GM12878 (cell line): ENCODE results near the gene PTPN14.

ENCODE experiments used
- BHLHE40 ChIP-seq, 2 experiments: fragments of 450-650 bp in 1 of 2; IDR thresholded peaks; 2 replicates each; pipeline ENCODE4 v1.6.1; 2011 to 2017; ENCODE audit warnings: low read depth in 2 of 2, borderline replicate concordance in 1 of 2, improper control_type of control experiment in 1 of 2, low read length in 1 of 2, mild to moderate bottlenecking in 1 of 2
- CHD2 ChIP-seq: IDR thresholded peaks from 2 replicates; pipeline ENCODE4 v1.6.1; 2011; ENCODE audit warnings: low read depth, low read length, improper control_type of control experiment, borderline replicate concordance
- HDAC6 ChIP-seq: fragments of 200-600 bp; sonication (generic); IDR thresholded peaks from one replicate; pipeline ENCODE4 v1.8.0; 2017; ENCODE audit warnings: antibody characterized with exemption; ENCODE audit not compliant: unreplicated experiment
- KLF5 ChIP-seq: fragments of 450-650 bp; IDR thresholded peaks from 2 replicates; pipeline ENCODE4 v1.6.1; 2014; ENCODE audit warnings: mild to moderate bottlenecking; ENCODE audit not compliant: partially characterized antibody
- POLR2A ChIP-seq: IDR thresholded peaks from 2 replicates; pipeline ENCODE4 v1.6.1; 2011; ENCODE audit warnings: low read depth, mild to moderate bottlenecking, low read length
- POLR2AphosphoS5 ChIP-seq: IDR thresholded peaks from 2 replicates; pipeline ENCODE4 v1.6.1; 2011; ENCODE audit warnings: mild to moderate bottlenecking, low read length, inconsistent platforms
- SMC3 ChIP-seq: IDR thresholded peaks from 2 replicates; pipeline ENCODE4 v1.6.1; 2011; ENCODE audit warnings: low read length, improper control_type of control experiment, borderline replicate concordance
- TF ChIP-seq, protein P1 (sequence below), 3 experiments: IDR thresholded peaks in 2 of 3; conservative IDR thresholded peaks in 1 of 3; 2 replicates each; pipeline ENCODE4 v1.5.1; 2011; ENCODE audit warnings: low read depth in 3 of 3, low read length in 3 of 3, mild to moderate bottlenecking in 3 of 3, control low read depth in 2 of 3, moderate library complexity in 2 of 3, inconsistent platforms in 1 of 3, mixed read lengths in 1 of 3; ENCODE audit not compliant: control insufficient read depth in 2 of 3, insufficient read depth in 1 of 3; ENCODE audit errors: extremely low read depth in 1 of 3

- TF ChIP-seq HDAC6 (no peak), KLF5 (no peak), POLR2A (no peak), BHLHE40 (IDR thresholded peaks at IDR 0.05; ENCODE audit: borderline replicate concordance in 1 of 2, low read depth in 2 of 2, low read length in 1 of 2) (no peak), POLR2AphosphoS5 (no peak), SMC3 (no peak), CHD2 (no peak)
- TF ChIP-seq, protein P1, sequence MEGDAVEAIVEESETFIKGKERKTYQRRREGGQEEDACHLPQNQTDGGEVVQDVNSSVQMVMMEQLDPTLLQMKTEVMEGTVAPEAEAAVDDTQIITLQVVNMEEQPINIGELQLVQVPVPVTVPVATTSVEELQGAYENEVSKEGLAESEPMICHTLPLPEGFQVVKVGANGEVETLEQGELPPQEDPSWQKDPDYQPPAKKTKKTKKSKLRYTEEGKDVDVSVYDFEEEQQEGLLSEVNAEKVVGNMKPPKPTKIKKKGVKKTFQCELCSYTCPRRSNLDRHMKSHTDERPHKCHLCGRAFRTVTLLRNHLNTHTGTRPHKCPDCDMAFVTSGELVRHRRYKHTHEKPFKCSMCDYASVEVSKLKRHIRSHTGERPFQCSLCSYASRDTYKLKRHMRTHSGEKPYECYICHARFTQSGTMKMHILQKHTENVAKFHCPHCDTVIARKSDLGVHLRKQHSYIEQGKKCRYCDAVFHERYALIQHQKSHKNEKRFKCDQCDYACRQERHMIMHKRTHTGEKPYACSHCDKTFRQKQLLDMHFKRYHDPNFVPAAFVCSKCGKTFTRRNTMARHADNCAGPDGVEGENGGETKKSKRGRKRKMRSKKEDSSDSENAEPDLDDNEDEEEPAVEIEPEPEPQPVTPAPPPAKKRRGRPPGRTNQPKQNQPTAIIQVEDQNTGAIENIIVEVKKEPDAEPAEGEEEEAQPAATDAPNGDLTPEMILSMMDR (IDR thresholded peaks at IDR 0.05 in 2 of 3, conservative IDR thresholded peaks at IDR 0.05 in 1 of 3; ENCODE audit: control insufficient read depth in 2 of 3, extremely low read depth in 1 of 3, insufficient read depth in 1 of 3, low read depth in 3 of 3, low read length in 3 of 3), result no peak
These were observed 53.4 kb downstream of the PTPN14 start for GRCh38 chr1:214498021-214498420.
